Measurements from ENCODE around the gene ETV5.

DNA sequence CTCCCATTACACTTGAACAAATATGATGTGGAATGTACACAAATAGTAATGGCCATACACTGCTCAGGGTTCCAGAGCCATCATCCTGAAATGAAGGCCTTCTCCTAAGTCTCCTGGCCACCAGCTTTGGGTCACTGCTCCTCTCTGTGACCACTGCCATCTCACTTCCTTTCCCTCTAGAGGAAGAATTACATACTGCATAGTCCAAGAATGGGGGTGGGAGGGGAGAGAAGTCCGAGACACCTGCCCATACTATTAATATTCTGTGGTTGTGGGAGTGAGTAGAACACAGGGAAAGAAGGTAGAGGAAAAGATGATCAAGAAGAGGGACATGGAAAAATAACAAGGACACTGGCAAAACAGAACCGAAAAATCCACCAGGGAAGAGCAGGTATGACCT is 20.6 kb downstream of the ETV5 start:
- TF ChIP-seq, protein P1, sequence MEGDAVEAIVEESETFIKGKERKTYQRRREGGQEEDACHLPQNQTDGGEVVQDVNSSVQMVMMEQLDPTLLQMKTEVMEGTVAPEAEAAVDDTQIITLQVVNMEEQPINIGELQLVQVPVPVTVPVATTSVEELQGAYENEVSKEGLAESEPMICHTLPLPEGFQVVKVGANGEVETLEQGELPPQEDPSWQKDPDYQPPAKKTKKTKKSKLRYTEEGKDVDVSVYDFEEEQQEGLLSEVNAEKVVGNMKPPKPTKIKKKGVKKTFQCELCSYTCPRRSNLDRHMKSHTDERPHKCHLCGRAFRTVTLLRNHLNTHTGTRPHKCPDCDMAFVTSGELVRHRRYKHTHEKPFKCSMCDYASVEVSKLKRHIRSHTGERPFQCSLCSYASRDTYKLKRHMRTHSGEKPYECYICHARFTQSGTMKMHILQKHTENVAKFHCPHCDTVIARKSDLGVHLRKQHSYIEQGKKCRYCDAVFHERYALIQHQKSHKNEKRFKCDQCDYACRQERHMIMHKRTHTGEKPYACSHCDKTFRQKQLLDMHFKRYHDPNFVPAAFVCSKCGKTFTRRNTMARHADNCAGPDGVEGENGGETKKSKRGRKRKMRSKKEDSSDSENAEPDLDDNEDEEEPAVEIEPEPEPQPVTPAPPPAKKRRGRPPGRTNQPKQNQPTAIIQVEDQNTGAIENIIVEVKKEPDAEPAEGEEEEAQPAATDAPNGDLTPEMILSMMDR (IDR thresholded peaks at IDR 0.05), result no peak
- TF ChIP-seq POLR2A (IDR thresholded peaks at IDR 0.05), result no peak

All from tibial nerve (tissue), 3 donors.